Activated CD4-positive, alpha-beta T cell treated with anti-CD3 and anti-CD28 coated beads, Interleukin-2, Interleukin-4, amounts not matched to agents 100 ng/mL and 50 ng/mL, durations not matched to agents 16 hours and 8 hours (primary cell): ENCODE data around the gene OR2T34.
"Not testable (repeated sequence)": the region's sequence is repeated elsewhere in the genome, so short reads cannot be mapped to it uniquely, and the experiment has no call there.

Experiments used
- DNase-seq: peaks from one replicate; pipeline ENCODE4 v3.0.0-alpha.2; 2020; ENCODE audit warnings: low spot score

The OR2T34 gene

GRCh38 chr1:248574657-248575056 is at the start of gene OR2T34:
TSS of gene OR2T34 (minus strand) at chr1:248574757. CDS start at chr1:248574757, 0 bp downstream.
- DNase-seq, result not testable (repeated sequence)

GRCh38 chr1:248622570-248623001 is 48.0 kb upstream of the OR2T34 start:
- peak; percentile 30 for DNase-seq

- no peak for DNase-seq
Observed at GRCh38 chr1:248621770-248622169, 47.2 kb upstream of the OR2T34 start.

- peak; percentile 32 for DNase-seq
Observed at GRCh38 chr1:248618878-248619277, 44.3 kb upstream of the OR2T34 start.

GRCh38 chr1:248618119-248618518 is 43.6 kb upstream of the OR2T34 start:
- no peak for DNase-seq

GRCh38 chr1:248613742-248614141 is 39.2 kb upstream of the OR2T34 start:
- no peak for DNase-seq

- DNase-seq, result no peak
Observed at GRCh38 chr1:248611883-248612414, 37.4 kb upstream of the OR2T34 start.

- DNase-seq, result no peak
Observed at GRCh38 chr1:248610301-248610700, 35.7 kb upstream of the OR2T34 start.

- DNase-seq, result no peak
Observed at GRCh38 chr1:248599396-248599795, 24.8 kb upstream of the OR2T34 start.

- DNase-seq, result no peak
Observed at GRCh38 chr1:248597589-248597988, 23.0 kb upstream of the OR2T34 start, which contains the start of gene OR2T10. TSS of gene OR2T10 (minus strand) at chr1:248597700. CDS start at chr1:248593768, 3,932 bp downstream.

GRCh38 chr1:248596615-248597014 is 22.1 kb upstream of the OR2T34 start:
- no peak for DNase-seq

GRCh38 chr1:248593226-248593625 is 18.7 kb upstream of the OR2T34 start:
- no peak for DNase-seq

GRCh38 chr1:248592655-248593054 is 18.1 kb upstream of the OR2T34 start:
- no peak for DNase-seq

- no peak for DNase-seq
Observed at GRCh38 chr1:248590055-248590454, 15.5 kb upstream of the OR2T34 start.

GRCh38 chr1:248589334-248589733 is 14.8 kb upstream of the OR2T34 start:
- DNase-seq, result no peak

GRCh38 chr1:248585266-248585665 is 10.7 kb upstream of the OR2T34 start:
- DNase-seq, result peak; percentile 7

GRCh38 chr1:248576260-248576980 is 1.9 kb upstream of the OR2T34 start:
- DNase-seq, result peak; percentile 11

GRCh38 chr1:248573856-248574255 is 701 bp downstream of the OR2T34 start:
- not testable (repeated sequence) for DNase-seq

- DNase-seq, result not testable (repeated sequence)
Observed at GRCh38 chr1:248572049-248572448, 2.5 kb downstream of the OR2T34 start.

GRCh38 chr1:248570811-248571210 is 3.7 kb downstream of the OR2T34 start:
- DNase-seq, result not testable (repeated sequence)

GRCh38 chr1:248569049-248569448 is 5.5 kb downstream of the OR2T34 start:
- not testable (repeated sequence) for DNase-seq

- DNase-seq, result peak; percentile 22
Observed at GRCh38 chr1:248565530-248566373, 8.8 kb downstream of the OR2T34 start.

GRCh38 chr1:248562672-248563071 is 11.9 kb downstream of the OR2T34 start, which contains the start of gene OR2T29:
TSS of gene OR2T29 (minus strand) at chr1:248562772. CDS start at chr1:248559491, 3,281 bp downstream.
- DNase-seq, result not testable (repeated sequence)
